GM19463 (cell line): ENCODE measurements around the gene ARL17A.
A peak's percentile ranks its signal among the peaks of the same experiment; 100 is the strongest.
"Not testable (repeated sequence)": the region's sequence is repeated elsewhere in the genome, so short reads cannot be mapped to it uniquely, and the experiment has no call there.

ENCODE experiments used
- ATAC-seq: cut with Tn5 transposase; IDR thresholded peaks from one replicate; pipeline ENCODE4 v1.9.1; 2021; ENCODE audit warnings: mild to moderate bottlenecking, moderate library complexity; ENCODE audit not compliant: unreplicated experiment

Gene ARL17A

DNA sequence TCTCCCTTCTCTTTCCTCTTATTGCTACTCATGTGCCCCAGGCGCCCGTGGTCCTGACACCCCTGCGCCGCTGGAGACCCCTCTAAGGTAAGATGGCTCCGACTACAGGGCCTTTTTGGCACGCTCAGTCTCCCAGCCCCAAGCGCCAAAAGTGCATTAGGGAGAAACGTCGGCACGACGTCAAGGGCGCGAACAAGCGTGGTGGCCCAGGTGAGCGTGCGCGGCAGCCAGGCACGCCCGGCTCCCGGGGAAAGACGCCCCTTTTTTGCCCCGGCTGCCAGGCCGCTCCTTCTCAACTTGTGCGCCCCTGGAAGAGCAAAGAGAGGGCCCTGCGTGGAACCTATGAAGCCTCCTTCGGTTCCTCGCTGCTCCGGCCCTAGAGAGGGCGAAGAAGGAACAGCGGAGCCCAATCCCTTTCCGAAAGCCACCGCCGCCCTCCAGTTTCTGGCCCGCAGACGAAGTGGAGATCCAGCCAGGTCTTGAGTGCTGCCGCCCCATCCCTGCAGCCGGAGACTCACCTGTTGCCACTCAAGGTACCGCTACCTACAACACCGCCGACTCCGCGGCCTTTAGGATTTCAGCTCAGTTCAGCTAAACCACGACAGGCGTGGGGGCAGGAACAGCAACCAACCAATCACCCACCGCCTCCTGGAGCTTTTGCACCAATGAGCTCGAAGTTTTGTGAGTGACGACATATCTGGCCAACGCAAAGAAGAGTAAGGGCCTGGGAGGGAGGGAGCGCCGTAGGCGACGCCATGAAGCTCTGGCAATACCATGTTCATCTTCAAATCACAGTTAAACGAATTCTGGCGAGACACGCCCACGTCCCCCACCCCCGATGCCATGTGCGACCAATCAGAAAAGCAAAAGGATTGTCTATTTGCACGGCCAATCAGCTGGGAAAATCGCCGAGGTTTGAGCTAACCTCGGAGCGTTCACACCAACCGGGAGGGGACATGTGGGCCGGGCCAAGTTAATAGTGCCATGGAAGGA, at the start of gene ARL17A:
Gene ARL17A (minus strand): TSS at position 609 of the 993 bp plus-strand sequence. CDS start 3,369 bp downstream, outside the sequence.
- peak; percentile 87 for ATAC-seq

DNA sequence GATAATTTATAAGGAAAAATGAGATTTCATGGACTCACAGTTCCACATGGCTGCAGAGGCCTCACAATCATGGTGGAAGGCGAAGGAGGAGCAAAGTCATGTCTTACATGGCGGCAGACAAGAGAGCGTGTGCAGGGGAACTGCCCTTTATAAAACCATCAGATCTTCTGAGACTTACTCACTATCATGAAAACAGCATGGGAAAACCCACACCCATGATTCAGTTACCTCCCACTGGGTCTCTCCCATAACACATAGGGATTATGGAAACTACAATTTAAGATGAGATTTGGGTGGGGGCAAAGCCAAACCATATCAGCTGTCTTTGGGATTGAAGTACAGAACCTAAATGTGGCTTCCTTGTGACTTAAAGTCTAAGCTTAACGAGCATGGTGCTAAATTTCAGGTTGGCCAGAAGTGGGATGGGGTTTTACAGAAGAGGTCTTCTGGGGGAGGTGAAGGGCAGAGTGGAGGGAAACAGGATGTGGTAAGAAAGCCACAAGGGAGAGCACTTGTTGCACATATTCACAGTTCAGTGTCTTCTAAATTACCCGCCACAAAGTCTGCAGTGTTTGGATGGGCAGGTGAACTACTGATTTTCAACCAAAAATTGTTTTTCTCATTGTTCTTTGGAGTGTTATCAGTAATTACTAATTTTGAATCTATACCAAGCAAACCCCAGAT, 49.4 kb upstream of the ARL17A start:
- ATAC-seq = not testable (repeated sequence)

DNA sequence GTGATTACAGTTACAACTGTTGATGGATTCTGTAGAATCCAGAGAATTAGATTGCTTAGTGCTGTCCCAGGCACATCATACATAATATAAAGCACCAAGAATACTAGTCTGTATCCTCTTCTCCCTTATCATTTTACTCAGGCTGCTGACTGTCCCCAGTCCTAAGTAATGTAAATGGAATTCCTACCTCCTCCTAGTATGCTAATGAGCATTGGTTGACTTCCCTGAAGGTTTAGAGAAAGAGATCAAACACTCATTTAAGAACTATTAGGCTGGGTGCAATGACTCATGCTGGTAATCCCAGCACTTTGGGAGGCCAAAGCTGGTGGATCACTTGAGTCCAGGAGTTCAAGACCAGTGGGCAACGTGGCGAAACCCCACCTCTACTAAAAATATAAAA, 48.0 kb upstream of the ARL17A start:
- not testable (repeated sequence) for ATAC-seq

DNA sequence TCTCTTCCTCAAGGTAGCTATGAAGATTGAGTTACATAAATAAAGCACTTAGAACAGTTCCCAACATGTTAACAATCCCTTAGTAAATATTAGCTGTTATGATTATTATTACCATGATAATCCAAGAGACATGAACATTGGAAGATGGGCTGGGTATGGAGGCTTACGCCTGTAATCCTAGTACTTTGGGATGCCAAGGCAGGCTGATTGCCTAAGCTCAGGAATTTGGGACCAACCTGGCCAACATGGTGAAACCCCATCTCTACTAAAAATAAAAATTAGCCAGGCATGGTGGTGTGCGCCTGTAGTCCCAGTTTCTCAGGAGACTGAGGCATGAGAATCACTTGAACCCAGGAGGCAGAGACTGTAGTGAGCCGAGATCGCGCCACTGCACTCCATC, 45.2 kb upstream of the ARL17A start:
- ATAC-seq = not testable (repeated sequence)

DNA sequence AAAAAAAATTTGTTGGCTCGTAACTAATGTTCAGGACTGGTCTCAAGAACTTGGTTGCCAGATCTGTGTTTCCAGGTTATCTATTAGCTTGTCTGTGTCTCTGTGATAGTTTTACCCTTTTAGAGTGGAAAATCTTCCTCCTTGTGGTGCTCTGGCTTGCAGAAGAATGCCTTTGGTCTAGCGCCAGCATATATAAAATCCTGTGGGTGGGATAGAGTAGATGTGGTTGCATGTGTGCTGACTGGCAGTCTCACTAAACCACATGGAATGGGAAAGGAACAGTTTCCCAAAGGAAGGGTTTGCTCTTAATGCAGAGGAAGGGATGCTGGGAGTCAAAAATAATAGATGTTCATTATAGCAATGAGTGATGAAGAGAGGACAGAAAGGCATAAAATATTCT, 44.3 kb upstream of the ARL17A start:
- ATAC-seq = not testable (repeated sequence)

DNA sequence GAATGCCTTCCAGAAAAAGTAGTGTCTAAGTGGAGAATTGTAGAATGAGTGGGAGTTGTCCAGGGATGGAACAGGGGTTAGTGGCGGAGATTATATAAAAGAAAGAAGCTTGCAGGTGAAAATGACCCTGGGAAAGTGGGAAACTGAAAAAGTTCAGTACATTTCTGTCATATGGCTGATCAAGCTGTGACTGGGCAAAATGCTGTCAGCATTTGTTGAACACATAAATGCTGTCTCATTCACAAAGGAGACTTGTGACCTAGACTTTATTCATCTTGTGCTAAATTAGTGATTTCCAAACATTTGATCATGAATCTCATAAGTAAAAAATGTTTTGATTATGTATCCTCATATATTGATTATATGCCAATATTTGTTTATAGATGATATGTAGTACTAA, 39.5 kb upstream of the ARL17A start:
- not testable (repeated sequence) for ATAC-seq

DNA sequence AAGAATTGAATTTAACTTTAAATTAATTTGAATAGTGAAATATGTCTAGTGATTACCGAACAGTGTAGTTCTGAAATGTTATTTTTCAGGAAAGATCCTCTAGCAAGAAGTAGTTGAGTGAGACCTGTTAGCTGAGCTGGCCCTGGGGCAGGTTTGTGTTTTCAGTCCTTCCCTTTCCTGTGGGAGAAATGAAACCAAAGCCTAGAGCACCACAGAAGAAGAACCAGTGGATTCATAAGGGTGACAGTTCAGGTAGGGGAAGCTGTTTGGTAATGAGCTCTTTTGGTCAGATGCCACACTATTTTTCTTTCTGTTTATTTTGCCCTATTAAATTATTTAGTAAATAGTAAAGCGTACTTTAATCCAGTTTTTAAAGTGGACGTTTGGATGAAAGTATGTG, 37.6 kb upstream of the ARL17A start:
- not testable (repeated sequence) for ATAC-seq

DNA sequence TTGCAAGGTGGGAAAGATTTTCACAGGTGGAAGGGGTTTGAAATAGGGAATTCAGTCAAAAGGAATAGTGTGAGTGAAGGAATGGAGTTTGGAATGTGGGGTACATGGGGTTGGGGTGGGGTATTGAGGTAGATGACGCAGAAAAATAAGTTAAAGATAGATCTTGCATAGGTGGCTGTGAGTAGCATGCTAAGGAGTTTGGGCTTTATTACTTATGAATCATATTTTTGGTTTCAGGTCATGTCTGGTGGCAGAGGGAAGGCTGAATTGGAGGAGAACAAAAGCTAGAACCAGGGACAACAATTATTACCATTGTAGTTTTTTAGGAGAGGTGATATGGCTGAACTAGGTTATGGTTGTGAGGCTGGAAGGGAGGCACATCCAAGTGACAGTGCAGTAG, 34.4 kb upstream of the ARL17A start:
- not testable (repeated sequence) for ATAC-seq

DNA sequence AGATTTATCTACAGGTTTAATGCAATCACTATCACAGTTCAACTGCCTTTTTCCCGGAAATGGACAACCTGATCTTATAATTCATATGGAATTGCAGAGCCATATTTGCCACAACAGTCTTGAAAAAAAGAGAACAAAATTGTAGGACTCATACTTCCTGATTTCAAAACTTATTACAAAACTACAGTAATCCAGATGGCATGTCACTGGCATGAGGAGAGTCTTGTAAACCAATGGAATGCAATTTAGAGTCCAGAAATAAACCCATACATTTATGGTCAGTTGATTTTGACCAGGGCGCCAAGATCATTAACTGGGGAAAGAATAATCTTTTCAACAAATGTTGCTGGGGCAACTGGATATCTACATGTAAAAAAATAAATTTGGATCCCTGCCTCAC, 31.8 kb upstream of the ARL17A start:
- not testable (repeated sequence) for ATAC-seq

DNA sequence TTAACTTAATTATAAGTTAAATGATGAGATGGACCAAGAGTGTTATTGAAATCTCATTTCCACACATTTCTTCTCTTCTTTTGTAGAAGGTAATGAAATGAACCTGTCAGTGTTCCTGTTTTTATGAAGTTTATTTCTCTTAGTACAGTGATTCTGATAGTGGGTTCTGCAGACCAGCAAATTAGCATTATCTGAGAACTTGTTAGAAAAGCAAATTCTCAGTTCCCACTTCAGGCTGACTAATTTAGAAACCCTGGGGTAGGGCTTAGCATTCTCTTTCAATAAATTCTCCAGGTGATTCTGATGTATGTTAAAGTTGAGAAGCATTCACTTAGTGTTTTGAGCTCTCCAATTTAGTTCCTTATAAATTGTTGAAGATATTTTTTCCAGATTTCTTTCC, 23.6 kb upstream of the ARL17A start:
- ATAC-seq = peak; percentile 83

DNA sequence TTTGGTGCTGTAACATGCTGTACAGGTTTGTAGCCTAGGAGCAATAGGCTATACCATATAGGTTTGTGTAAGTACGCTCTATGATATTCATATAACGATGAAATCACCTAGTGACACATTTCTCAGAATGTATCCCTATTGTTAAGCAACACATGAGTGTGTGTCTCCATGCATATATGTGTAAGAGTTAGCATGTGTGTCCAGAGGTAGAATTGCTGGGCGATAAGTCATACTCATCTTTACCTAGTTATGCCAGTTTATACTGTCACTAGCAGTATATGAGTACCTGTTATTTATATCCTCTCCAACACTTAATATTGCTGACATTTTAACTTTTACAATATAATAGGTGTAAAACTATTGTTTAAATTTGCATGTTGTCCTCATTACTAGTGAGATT, 21.3 kb upstream of the ARL17A start:
- ATAC-seq = not testable (repeated sequence)

DNA sequence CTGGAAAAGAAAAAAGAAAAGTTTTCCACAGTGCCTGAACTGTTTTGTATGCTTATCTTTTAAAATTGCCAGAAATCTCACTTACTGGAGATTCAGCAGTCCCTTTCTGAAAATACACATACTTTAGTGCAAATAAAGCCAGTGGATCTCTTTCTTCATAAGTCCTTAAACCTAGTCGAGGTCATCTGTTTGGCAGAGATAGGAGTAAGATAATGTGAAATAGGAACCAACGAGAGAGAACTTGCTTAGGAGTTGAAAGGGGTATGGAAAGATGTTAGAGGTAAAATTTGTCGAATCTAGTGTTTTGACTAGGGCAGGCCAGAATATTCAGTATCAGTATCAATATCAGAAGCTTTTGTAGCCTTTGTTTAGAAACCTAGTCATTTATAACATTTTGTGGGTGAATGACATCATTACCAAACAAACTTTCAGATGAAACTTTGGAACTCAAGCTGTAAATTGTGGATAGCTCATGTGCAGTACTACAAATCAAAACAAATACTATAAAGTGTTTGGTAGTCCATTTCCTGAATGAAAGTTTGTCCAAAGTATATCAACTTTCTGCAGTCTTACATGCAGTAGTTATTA, 18.9 kb upstream of the ARL17A start:
- ATAC-seq = not testable (repeated sequence)

DNA sequence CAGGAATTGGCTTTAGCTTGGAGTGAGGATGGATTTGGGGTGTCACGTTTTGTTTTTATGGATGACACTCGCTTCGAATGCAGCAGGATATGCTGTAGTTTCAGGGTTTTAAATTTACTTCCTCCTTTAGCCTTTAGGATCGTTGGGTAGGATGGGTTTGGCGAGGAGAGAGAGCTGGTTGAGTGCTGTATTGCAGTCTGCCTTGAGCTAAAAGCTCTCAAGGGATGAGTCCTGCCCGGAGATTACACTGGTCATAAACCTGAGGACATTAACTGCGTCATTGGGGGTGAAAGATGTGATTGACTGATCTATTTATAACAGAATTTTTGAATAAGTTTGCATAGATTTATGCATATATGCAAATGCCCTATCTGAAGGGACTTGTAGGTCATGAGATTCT, 11.8 kb upstream of the ARL17A start:
- ATAC-seq = not testable (repeated sequence)

DNA sequence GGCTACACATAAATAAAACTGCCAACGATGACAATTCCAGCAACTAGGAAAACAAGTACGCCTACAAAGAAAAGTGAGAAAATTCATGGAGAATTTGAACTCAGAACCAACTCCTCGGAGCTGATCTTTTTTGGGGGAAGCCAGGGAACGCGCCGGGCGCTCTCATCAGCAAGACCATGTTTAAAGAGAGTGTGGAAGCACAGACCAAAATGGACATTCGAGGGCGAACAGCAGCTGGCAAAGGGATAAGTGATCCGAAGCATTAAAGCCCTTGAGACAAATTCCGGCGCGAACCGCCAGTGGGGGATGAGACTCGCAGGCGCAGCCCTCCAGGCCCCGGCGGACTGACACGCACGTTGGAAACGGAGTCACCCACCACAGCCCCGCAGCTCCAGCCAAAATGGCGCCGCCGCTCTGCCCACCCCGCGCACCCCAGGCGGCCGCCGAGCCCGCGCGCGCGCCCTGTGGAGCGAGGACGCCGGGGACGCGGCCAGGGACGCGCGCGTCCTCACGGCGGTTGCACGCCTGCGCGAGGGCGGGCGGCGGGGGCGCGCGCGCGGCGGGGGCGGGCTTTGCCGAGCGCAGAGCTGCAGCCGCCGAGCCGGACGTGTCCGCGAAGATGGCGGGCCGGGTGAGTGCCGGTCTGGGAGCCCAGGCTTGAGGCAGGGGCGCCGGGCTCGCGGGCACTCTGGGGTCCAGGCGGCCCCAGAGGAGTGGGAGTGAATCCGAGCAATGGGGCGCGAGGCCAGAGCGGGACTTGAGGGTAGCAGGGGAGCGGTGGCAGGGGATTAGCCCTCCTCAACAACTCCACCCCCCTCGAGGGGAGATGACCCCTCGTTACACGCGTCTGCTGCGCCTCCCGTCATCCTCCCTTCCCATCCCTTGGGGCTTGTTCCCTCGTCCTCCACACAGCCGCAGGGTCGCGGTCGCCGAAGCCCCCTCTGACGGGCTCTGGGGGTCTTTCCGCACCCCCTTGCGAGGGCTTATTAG, 11.0 kb upstream of the ARL17A start, which contains the start of gene NSF:
Gene NSF (plus strand): TSS at position 513 of the 990 bp plus-strand sequence. CDS start 107 bp downstream, at position 620.
- peak; percentile 87 for ATAC-seq

DNA sequence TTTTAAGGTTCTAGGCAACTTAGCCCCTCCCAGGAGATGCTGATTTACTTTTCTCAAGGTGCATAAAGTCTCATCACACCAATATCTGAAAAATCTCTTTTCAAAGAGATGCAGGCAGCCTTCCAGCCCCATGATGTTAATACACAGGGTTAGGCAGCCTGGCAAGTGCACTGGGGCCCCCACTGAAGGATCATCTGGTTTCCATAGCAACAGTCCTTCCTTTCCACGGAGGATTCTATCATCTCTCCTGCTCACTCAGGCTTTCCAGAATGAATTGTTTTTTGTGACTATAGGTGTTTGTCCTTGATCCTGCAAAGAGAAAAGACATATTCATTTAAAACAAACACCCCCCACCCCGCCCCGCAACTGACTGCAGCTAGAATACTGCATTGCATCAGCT, 6.0 kb upstream of the ARL17A start:
- not testable (repeated sequence) for ATAC-seq

DNA sequence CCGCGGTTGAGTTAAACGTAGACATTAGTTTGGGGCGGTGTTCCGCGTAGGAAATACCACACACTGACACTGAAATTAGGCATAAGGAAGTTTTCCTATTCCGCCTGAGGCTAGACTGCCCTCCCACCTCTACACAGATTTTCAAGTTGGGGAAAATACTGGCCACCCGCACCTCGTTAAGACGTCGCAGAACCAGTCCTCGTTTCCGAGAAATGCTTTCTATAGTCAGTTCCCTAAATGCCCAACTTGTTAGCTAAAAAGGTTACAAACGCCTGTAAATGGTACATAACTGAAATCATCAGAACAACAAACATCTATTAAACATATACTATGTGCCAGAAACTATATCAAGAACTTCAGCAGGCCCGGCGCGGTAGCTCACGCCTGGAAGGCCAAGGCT, 591 bp upstream of the ARL17A start:
- ATAC-seq = not testable (repeated sequence)

DNA sequence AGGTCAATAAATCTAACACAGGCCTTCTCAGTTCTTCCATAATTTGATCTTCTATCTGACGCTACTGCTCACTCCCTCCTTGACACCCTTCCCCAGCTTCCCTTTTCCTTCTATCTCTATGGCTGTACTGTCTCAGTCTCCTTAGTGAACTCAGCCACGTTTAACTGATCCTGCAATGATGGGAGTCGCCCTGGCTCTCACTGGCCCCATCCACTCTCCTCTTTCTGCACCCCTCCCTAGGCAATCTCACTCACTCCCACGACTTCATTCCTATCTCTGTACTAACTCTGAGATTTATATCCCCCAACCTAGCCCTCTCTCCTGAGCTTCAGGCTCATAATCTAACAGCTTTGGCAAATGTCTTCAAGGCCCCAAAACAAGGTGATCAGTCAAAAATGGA, 7.7 kb downstream of the ARL17A start:
- ATAC-seq = not testable (repeated sequence)

DNA sequence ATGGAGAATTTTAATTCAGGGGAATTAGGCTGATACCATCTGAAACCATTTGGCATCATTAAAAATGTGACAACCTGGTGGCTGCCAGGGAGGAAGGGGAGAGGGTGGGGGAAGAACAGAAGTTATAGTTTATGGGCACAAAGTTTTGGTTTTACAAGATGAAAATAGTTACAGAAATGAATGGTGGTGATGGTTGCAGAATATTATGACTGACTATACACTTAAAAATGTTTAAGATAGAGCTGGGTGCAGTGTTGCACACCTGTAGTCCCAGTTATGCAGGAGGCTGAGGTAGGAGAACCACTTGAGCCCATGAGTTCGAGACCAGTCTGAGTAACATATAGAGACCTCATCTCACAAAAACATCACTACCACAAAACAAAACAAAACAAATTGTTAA, 12.5 kb downstream of the ARL17A start:
- not testable (repeated sequence) for ATAC-seq

DNA sequence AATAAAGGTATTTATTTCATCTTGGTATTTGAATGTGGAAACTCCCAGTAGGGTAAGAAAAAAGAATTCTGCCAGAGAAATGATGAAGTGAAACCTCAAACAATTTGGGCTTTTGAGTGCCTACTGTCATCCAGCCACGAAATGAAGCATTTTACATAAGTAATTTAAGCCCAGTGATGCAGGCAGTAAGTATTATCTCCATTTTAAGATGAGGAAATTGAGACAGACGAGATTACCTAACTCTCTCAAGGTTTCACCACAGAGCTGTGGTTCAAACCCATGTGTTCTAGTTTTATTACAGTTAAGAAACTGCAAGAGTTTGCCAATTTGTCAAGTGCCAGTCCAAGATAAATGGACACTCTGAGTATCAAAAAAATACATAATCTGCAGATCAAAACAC, 13.2 kb downstream of the ARL17A start:
- ATAC-seq = not testable (repeated sequence)

DNA sequence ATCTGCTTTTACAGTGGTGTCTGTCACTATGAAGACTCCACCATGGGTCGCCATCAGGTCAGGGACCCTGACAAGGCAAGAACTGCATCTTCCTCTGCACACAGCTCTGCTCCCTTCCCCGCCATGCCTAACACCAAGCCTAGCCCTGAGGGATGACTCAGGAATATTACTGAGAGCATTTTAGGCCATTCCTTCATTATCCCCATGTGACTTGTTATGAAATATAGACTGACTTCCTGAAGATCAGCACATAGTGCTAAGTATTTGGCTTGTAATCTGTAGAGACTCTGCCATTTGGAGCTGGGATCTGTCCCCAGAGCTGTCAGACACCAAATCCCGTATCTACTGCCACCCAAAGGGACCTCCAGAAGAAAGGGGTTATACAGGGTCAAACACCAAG, 19.4 kb downstream of the ARL17A start:
- ATAC-seq = not testable (repeated sequence)
